ENCODE data around the gene SETD5.

The SETD5 gene

DNA sequence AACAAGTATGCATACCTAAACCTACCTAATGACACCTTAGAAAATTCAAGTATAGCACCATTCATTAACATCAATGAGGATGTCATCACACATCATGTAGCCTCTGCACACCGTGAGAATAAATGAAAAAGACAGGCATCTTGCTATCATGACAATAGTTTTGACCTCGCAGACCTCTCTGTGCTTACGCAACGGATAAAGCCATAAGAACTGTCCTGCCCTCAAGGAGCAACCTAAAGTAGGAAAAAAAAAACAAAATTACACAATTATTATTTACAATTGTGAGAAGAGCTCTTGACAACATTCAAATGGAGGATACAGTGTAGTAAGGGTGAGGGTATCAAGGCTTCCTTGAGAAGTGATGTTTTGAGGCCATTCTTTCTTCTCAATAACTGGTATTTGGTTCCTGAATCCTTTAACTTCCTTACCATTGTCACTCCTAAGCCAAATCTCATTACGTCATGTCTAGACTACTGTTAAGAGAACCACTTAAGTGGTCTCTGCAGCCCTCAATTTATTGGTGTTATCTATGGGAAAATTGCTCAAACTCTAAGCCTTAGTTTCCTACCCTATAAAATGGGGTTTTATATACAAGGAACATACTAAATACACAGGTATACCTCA, 7.0 kb upstream of the SETD5 start:
- DNase-seq, result no peak

GRCh38 chr3:9392041-9392440, 5.4 kb upstream of the SETD5 start:
- DNase-seq, result no peak

DNA sequence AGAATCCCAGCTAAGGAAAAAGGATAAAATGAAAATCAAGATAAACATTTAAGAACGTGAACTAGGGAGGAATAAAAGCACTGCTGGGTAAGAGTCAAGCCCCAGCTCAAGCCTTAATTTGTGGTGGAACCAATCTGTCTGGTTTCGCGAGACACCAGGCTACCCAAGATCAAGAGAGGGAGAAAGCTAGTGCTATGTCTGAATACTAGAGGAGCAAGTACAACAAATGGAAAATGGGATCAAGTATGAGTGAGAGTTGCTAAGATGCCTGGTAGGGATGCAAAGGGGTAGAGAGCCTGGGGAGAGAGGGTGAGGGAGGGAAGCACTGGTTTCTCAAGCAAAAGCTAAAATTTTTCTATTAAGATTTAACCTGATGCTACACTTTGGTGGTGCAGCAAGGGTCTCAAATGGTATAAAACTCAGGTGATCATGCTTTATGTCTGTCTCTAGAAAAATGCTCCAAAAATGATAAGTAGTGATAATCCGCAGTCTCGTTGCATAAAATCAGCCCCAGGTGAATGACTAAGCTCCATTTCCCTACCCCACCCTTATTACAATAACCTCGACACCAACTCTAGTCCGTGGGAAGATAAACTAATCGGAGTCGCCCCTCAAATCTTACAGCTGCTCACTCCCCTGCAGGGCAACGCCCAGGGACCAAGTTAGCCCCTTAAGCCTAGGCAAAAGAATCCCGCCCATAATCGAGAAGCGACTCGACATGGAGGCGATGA, 1.7 kb upstream of the SETD5 start:
- no peak for DNase-seq

GRCh38 chr3:9396301-9396631, 1.1 kb upstream of the SETD5 start:
- peak; percentile 92 to 98 for DNase-seq

DNA sequence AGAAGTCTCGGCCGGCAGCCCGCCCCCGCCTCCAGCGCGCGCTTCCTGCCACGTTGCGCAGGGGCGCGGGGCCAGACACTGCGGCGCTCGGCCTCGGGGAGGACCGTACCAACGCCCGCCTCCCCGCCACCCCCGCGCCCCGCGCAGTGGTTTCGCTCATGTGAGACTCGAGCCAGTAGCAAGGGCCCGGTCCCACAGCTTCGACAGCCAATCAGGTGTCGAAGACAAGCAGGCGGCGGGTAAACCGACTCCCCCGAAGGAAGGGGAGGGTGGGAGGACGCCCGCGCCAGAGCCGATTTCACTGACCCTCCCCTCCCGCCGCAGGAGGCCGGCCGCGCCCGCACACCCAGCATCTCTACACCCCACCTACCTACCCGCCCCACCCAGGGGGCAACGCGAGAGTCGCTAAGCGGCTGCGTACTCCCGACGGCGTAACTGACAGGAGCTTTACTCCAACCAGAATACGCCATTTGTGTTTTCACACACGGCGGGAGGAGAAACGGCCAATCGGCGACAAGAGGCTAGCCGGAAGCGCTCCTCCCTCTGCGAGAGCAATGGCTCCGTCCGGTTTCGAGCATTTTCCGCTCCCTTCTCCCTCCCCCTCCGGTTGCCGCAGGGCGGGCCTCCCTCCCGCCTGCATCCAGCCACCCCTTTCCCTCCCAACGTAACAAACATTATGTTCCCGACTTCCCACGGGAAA, 633 bp upstream of the SETD5 start:
- peak; percentile 98 for DNase-seq

- peak in 1 of 2 experiments; percentile 62 for DNase-seq
These were observed 688 bp downstream of the SETD5 start for GRCh38 chr3:9397906-9398699.

GRCh38 chr3:9398700-9399336, 1.4 kb downstream of the SETD5 start:
- DNase-seq, result peak in 1 of 2 experiments; percentile 62

DNA sequence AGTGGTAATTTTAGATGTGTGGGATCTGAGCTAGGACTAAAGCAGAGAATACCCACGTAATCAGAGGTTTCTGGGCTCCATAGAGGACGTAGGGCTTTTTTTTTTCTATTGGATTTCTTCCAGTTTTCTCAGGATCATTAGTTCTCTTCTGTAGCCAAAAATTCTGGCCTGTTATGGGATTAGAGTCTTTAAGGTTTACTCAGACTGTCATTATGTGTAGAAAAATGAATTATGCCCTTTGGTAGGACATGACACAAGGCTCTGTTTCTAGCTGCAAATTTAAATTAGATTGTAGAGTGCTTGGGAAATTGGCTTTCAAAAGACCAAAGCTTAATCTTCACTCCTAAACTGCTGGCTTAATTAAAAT, 1.9 kb downstream of the SETD5 start:
- DNase-seq, result no peak

DNA sequence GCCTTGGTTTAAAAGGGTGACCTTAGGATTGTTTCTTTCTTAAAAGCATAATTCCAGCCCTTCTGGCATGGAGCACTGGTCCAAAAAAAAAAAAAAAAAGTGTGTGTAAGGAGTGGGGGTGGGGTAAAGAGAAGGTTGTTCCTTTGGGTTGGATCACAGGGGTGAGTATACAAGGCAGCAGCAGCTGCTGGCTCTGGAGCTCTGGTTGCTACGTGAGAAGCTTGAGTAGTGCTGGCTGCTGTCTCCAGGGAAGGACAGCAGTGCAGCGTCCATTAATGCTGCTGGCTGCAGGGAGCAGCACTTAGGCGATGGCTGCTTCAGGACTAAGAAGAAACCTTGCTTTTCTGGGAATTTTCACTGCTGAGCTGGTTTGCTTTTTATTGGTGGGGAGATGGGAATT, 2.3 kb downstream of the SETD5 start:
- DNase-seq, result peak; percentile 70 to 87

DNA sequence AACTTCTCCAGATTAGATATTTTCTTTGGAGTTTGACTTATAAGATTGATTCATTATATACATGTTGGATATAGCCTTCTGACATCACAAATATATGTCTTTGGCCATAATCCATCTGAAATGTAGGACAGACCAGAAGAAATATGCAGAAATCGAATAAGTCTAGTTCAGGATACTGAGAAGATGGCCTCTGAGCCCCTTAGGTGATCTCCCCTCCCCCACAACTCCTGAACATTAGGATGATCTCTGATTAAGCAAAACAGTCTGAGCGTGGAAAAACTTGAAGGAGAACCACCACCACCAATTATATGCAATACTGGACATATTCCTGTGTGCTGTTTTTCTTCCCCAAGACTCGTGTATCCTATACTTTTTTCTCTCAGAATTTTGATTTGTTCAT, 3.2 kb downstream of the SETD5 start:
- DNase-seq, result peak in 1 of 2 experiments; percentile 35

DNA sequence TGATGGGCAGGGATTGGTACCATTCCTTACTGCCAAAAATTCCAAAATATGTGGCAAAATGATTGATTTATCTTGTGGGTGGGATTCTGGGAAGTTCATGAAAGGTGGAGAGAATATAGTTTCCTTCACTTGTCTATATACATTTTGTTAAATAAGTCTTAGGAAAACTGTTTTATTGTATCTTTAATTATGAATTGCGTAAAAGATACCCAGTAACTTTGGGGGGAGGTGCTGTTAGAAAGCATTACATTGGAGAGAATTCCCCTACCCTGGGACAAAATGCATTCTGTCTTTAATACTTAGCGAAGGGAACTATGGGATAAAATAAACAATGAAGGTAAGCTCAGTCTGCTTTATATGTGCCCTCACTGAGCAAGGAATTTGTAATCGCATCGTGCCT, 4.6 kb downstream of the SETD5 start:
- DNase-seq, result no peak

GRCh38 chr3:9402410-9403228, 5.2 kb downstream of the SETD5 start:
- peak in 1 of 2 experiments; percentile 36 for DNase-seq

- no peak for DNase-seq
These were observed 6.0 kb downstream of the SETD5 start for GRCh38 chr3:9403463-9403862.

GRCh38 chr3:9404680-9405079, 7.3 kb downstream of the SETD5 start:
- no peak for DNase-seq

DNA sequence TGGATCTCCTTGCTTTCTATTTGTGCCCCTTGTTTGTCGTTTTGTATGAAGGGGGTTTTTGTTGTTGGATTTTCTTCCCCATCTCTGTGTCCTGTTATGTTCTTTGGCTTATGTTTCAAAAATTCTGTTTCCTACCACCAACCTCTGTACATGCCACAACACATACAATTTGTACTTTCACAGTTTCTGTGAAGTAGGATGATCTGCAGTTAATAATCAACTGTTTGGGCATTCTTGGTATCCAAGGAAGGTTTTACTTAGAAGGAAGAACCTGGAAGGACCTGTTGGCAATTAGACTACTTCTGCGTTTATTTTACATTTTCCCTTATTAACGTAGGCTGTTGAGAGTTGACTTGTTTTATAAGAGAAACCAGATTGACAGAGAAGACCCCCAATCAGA, 8.3 kb downstream of the SETD5 start:
- no peak for DNase-seq

- DNase-seq, result peak in 1 of 2 experiments; percentile 16
These were observed 9.6 kb downstream of the SETD5 start for GRCh38 chr3:9406856-9407626.

- no peak for DNase-seq
These were observed 10.6 kb downstream of the SETD5 start for GRCh38 chr3:9408061-9408460.

- DNase-seq, result no peak
These were observed 11.1 kb downstream of the SETD5 start for GRCh38 chr3:9408546-9408945.

- DNase-seq, result no peak
These were observed 12.8 kb downstream of the SETD5 start for GRCh38 chr3:9409981-9410854.

DNA sequence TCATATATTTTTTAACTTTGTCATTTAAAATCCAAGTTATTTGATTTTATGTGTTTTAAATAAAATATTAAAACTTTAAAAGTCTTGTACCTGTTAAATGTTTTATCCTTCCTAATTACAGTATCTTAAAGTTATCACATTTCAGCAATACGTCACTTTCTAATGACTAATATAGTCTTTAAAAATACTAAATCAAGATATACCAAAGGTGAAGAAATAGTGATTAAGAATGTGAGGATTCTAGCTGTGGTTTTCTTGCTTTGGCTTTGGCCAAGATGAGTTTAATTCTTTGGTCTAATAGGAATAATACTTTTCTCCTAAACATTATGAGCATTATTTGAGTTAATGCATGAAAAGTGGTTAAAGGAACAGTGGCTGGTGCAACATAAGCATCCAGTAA, 13.9 kb downstream of the SETD5 start:
- no peak for DNase-seq
